GM18499 (cell line): ENCODE data around the gene TPPP.

Source experiments
- ATAC-seq: cut with Tn5 transposase; IDR thresholded peaks from one replicate; pipeline ENCODE4 v1.9.1; 2021; ENCODE audit warnings: moderate number of reproducible peaks; ENCODE audit not compliant: insufficient read depth, unreplicated experiment

Gene TPPP

GRCh38 chr5:612498-613424 is 80.4 kb downstream of the TPPP start:
- ATAC-seq: no peak

GRCh38 chr5:611731-612486 is 81.2 kb downstream of the TPPP start, which contains the start of gene CEP72:
CEP72 (plus strand) TSS chr5:612340; CDS start chr5:612362, 22 bp downstream.
- ATAC-seq: no peak

- ATAC-seq: no peak
These were observed 82.1 kb downstream of the TPPP start for GRCh38 chr5:610744-611730.

- no peak for ATAC-seq
These were observed 83.0 kb downstream of the TPPP start for GRCh38 chr5:610011-610743.
